ENCODE measurements around the gene TOX2.

Gene TOX2

GRCh38 chr20:43915211-43916072 lies 790 bp downstream of the TOX2 start:
- peak in 1 of 2 donors; percentile 18 for DNase-seq (ENCODE audit: low read depth in 1 of 2, low spot score in 1 of 2)

GRCh38 chr20:43916073-43916880 lies 1.6 kb downstream of the TOX2 start:
- peak in 1 of 2 donors; percentile 8 for DNase-seq (ENCODE audit: low read depth in 1 of 2, low spot score in 1 of 2)

DNA sequence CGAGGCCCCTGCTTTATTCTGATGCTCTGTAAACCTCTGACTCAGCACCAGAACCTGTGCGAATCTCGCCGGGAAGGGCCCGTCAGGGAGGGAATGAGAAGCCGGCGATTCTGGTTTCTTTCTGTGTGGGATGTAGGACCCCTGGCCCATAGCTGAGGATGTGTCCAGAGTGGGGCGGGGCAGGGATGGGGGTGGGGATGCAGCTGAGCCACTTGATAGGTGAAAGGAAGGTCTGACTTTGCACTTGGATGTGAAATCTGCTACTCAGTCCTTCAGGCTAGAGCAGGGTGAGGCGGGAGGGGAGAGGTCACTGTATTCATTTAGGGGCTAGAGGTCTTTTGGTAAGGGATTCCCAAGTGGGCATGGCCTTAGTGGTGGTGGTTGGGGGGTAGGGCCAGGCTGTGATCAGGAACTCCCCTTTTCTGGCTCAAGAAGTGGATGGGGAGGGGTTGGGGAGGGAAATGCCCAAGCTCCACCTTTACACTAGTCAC lies 2.3 kb downstream of the TOX2 start:
- DNase-seq (ENCODE audit: low read depth in 1 of 2, low spot score in 1 of 2), result no peak

- DNase-seq (ENCODE audit: low read depth in 1 of 2, low spot score in 1 of 2), result no peak
Measured at GRCh38 chr20:43917380-43917779, 2.7 kb downstream of the TOX2 start.

- no peak for DNase-seq (ENCODE audit: low read depth in 1 of 2, low spot score in 1 of 2)
Measured at GRCh38 chr20:43919686-43920403, 5.2 kb downstream of the TOX2 start.

- no peak for DNase-seq (ENCODE audit: low read depth in 1 of 2, low spot score in 1 of 2)
Measured at GRCh38 chr20:43920797-43921196, 6.1 kb downstream of the TOX2 start.

DNA sequence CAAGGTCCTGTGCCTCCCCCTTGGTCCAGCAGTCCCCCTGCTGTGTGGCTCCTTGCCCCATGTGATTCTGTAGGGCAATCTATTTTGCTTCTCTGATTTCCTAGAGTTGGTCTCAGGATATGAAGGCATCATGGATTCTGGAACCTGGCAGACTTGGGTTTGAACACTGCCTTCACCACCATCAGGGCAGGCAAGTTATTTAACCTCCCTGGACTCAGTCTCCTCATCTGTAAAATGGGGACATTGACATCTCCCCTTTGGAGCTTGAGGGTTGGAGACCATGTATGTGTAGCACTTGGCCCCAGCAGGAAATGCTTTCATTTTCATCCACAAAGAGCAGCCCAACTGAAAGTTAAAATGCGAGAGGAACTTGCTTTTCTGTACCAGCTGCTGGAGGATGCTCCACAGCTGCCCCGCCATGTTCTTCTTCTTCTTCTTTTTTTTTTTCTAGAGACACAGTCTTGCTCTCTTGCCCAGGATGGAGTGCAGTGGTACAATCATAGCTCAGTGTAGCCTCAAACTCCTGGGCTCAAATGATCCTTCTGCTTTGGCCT lies 6.7 kb downstream of the TOX2 start:
- DNase-seq (ENCODE audit: low read depth in 1 of 2, low spot score in 1 of 2), result no peak

DNA sequence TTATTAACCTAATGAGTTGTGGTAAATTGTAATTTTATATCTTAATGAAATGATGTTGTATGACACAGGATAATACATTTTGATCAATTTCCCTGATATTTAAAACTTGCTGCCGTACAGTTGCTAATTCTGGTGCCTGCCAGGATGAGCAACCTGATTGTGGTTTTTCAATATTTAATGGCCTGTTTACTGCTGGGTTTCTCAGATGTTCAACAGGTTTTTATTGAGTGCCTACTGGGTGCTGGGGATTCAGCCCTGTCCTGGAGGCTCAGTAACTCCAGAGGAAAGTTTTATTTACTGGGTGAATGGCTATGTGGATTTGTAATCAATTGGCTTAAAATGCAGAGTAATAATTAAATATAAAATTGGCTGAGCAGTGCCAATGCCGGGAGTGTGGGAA lies 8.0 kb downstream of the TOX2 start:
- DNase-seq (ENCODE audit: low read depth in 1 of 2, low spot score in 1 of 2), result no peak

DNA sequence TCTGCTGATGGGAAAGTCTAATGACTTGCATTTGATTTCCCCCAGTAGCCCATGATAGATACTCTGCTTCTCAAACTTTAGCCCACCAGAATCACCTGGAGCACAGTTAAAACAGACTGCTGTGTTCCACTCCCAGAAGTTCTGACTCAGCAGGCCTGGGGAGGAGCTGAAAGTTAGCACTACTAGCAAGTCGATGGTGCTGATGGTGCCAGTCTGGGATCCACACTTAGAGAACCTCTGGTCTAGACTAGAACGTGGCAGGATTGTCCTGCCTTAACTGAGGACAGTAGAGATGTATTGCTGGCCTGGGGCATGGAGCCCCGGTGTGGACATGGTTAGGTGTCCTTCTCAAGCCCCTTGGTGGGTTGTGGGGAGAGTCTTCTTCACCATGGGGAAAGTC lies 8.7 kb downstream of the TOX2 start:
- no peak for DNase-seq (ENCODE audit: low read depth in 1 of 2, low spot score in 1 of 2)

DNA sequence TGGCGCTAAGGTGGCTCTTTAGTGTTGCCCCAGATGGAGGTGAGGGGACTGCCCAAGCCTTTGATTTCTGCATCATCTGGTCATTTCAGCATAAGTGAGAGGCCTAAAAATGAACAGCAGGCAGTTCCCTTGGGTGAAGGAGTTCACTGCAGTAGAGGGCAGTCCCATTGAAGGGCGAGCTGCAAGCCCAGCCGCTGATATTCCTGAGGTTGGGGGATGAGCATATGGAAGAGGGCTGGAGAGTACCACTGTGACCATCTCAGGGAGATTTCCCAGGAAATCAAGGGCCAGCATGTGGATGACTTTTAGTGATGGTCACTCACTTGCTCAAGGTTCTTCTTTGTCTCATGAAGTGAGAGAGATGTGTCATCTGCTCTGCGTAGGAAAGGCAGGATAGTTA lies 9.3 kb downstream of the TOX2 start:
- no peak for DNase-seq (ENCODE audit: low read depth in 1 of 2, low spot score in 1 of 2)

DNA sequence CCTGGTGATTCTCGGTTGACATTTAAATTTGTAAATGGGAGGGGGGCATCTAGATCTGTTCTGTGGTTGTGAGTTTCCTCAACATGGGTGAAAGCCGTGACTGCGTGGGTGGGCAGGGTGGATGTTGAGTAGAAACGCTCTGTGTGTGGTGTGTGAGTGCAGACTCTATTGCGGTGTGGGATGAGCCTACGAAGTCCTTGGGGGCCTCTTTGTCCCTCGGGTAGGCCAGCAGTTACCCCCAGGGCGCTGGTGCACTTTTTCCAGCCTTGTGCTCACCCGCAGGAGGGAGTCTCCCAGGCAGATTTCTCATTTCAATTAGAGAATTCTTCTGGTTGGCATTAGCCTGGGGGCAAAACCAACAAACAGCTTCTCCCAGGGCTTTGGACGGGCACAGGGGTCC lies 10.6 kb downstream of the TOX2 start:
- DNase-seq (ENCODE audit: low read depth in 1 of 2, low spot score in 1 of 2), result peak in 1 of 2 donors; percentile 50

DNA sequence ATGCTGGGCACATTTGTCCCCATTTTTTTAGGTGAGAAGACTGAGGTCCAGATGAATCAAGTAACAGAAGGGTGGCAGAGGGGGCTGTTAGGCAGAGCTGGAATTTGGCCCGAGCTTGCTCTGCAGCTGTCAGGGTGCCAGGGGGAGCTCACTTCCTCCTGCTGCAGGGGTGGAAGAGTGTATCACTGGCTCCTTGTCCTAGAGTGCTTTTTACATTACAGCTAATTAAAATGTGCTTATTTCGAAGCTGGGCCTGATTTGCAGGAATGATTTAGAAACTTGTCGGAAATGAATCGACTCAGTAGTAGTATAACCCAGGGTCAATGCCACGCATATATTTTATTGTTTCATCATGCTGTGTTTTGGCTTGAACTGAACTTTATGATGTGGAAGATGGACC lies 11.1 kb downstream of the TOX2 start:
- no peak for DNase-seq (ENCODE audit: low read depth in 1 of 2, low spot score in 1 of 2)

DNA sequence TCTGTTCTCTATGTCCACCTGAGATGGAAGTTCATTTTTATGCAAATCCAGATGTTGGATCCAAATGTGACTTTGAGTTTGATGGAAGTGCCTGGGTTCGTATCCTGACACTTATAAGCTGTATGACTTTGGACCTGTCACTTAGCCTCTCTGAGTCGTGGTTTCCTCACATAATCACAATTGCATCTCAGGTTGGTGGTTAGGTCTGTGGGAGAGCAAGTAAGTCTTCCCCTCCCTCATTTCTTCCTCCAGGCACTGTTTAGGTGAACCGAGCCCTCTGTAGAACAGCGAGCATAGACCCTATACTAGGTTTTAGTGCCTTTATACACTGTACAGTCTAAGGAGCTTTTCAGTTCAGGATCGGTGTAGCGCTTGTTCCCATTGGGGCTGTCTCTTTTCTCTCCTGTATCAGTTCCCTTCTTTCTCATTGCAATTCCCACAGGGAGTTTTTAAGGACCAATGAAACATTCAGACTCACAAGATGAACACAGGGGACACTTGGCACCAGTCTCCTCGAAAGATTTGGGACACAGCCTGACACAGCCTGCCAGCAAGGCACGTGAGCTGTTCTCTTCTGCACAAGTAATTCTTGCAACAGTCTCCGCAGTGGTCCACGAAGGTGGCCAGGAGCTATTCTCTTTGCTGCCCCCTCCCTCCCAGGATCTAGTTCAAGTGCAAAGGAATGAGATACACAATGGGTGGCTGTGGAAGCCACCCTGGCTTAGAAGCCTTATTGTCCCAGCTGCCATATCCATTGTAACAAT lies 11.8 kb downstream of the TOX2 start:
- no peak for DNase-seq (ENCODE audit: low read depth in 1 of 2, low spot score in 1 of 2)

DNA sequence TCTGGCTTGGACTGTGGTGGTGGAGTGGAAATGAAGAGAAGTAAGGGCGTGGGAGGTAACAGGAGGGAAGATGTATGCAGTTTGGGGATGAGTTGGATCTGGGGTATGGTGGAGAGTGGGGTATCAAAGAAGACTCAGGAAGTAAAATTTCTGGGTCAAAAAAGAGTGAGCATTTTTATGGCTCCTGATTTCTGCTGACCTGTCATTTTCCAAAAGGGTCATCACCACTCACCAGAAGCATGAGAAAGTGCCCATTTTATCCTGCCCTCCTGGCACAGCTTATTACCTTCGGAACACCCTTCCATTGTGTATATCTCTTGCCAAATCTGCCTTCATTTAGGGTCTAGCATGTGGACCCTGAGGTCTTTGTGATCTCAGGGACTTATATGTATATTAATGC lies 17.3 kb downstream of the TOX2 start:
- DNase-seq (ENCODE audit: low read depth in 1 of 2, low spot score in 1 of 2), result no peak

DNA sequence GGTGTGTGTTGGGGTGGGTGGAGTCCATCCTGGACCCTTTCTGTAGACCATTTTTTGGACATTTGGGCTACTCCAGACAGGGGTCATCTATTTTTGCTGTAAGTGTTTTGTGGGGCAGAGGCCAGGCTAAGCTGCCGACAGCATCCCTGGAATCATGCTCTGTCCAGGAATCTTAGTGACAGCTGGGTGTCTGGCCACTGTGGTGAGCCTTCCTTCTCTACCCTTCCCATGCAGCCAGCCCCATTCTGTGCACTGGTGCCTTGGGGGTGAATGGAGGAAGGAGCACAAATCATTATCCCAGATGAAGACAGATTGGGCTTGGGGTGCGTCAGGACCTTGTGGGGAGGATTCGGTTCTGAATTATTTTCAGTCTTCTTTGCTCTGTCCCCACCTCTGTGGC lies 20.2 kb downstream of the TOX2 start:
- no peak for DNase-seq (ENCODE audit: low read depth in 1 of 2, low spot score in 1 of 2)

DNA sequence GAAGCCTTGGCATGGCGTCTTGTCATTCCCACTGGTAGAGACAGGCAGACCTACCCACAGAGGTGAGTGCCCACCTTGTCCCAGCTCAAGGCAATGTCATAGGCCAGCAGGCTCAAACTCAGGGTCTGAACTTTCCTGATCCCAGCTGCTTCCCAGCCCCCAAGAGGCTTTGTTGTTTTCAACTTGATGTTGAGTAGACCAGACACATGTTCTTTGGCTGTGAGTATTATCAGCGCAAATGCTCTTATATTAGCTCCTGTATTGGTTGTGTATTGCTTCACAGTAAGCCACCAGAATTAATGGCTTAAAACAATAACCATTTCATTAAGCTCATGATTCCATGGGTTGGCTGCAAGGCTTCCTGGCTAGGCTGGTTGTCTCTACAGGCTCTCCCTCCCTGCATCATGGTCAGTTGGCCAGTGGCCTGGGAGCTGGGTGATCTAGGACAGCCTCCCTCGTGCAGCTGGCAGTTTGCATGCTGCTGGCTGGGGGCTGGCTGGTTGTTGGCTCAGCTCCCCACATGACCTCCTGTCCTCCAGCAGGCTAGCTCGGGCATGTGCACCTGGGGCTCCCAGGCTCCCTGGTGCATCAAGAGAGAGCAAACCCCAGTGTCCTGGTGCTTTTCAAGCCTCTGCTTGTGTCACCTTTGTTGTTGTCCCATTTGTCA lies 21.6 kb downstream of the TOX2 start:
- no peak for DNase-seq (ENCODE audit: low read depth in 1 of 2, low spot score in 1 of 2)

DNA sequence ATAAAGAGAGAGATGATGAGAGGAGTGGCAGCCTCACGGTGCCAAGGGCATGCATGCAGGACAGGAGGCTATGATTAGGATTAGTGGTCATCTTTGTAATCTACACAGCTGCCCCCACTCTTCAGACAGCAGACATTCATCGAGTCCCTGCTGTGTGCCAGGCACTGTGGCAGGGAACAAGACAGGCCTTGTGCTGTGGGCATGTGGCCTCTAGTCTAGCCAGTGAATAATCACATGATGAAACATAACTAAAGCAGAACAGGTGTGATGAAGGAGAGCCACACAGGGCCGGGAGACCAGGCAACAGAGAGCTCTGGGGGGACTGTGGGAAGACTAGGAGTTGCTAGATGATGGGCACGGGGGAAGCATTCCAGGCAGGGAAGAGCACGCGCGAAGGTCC lies 22.2 kb downstream of the TOX2 start:
- DNase-seq (ENCODE audit: low read depth in 1 of 2, low spot score in 1 of 2), result no peak

GRCh38 chr20:43937591-43937990 lies 22.9 kb downstream of the TOX2 start:
- DNase-seq (ENCODE audit: low read depth in 1 of 2, low spot score in 1 of 2), result no peak

DNA sequence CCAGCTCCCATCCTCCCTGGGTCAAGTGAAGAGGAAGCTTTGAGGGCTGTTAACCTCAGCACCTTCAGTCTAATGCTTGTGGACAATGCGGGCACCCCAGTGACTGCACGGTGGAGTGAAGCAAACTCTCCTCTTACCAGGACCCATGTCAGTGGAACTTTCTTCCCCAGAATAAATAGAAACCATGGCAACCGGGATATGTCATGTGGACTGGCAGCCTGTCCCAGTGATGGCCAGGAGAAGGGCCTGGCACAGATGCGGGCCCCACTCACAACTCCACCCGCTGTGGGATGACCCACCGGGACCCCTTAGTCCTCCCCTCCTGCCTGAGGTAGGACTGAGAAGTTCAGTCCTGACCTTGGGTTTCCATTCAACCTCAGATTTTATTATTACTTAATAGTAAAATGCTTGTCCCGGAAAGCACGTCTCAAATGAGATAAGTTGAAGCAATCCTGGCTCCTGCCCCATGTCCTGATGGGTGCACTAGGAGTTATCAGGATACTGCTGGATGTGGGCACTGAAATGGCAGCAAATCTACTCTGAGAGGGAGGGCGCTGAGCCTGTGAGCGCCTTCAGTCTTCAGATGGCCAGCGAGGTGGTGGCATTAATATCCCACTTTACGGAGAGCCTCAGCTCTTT lies 23.5 kb downstream of the TOX2 start:
- no peak for DNase-seq (ENCODE audit: low read depth in 1 of 2, low spot score in 1 of 2)
